ENCODE results near the gene MAZ. TPM values are rescaled to one million over a fixed set of nuclear protein-coding genes. Genes with fewer than 3 reads are reported as not detected.

The MAZ gene
- total and polyA plus RNA-seq, 2 of the 13 experiments (the other 11 are each of a cell fraction or from before 2014, with no cell fraction given) = 203 to 277 TPM

GRCh38 chr16:29819506-29819905 is 13.2 kb downstream of the MAZ start (continued):
- TF ChIP-seq PAXIP1 (CRISPR knock-in tag; conservative IDR thresholded peaks at IDR 0.05) (no peak), LCORL (IDR thresholded peaks at IDR 0.05) (no peak), LCORL (CRISPR knock-in tag; IDR thresholded peaks at IDR 0.05) (0 out of 2 replicates have a peak, but pooled peaks have one; percentile 14), FOXK1 (CRISPR knock-in tag; IDR thresholded peaks at IDR 0.05; ENCODE audit: borderline replicate concordance, low read depth) (no peak)

GRCh38 chr16:29820271-29820701 is 14.0 kb downstream of the MAZ start, which contains the start of gene MVP:
Gene MVP, plus strand, starts transcription at chr16:29820462. Its CDS starts 10,088 bp downstream, at chr16:29830550.
- H3K36me3 ChIP-seq (replicated peaks in 1 of 2; ENCODE audit: control insufficient read depth in 1 of 2, insufficient read depth in 2 of 2, low read length in 2 of 2) = peaks cover 0 to 9% of the 10 kb centered on the region in 2 experiments; a peak in 2 of 5 replicates
- WGBS (ENCODE audit: low lambda C conversion rate) = 0% methylated on average over 4 of the region's 4 CpGs
- no peaks in the 10 kb centered on the region; a peak in 2 of 5 replicates for H3K27me3 ChIP-seq (ENCODE audit: control insufficient read depth in 1 of 2, insufficient read depth in 2 of 2, low read length in 2 of 2)
- peaks cover 88% of the 10 kb centered on the region for H3K4me1 ChIP-seq (ENCODE audit: insufficient read depth, low read length)
- intact Hi-C loops (cut with micrococcal nuclease; ENCODE audit: unreplicated experiment) (no loop called here), in situ Hi-C loops (cut with HindIII; ENCODE audit: extremely low pct_ligation_motif_present, low pct_unique_long_range_greater_than_20kb) (loop anchor here (25.0 kb wide), 1 partner anchor 842 kb away; the partner anchor contains the start of genes FBRS and PRR14)
- H4K20me1 ChIP-seq (ENCODE audit: insufficient read depth, low read length) = peaks cover 5% of the 10 kb centered on the region; the same call in 1 of the 2 replicates
- peaks cover 29% of the 10 kb centered on the region for H3K79me2 ChIP-seq (ENCODE audit: insufficient read depth, low read length)
- no peak within 1 kb of the TSS for H2AFZ ChIP-seq (ENCODE audit: low read length)
- H3K27ac ChIP-seq (ENCODE audit: extremely low read length, insufficient read depth, low read length) = peak within 1 kb of the TSS; percentile 53
- POLR2A ChIA-PET = interaction anchor here (0.7 to 7.0 kb wide), 12 partner anchors 7 to 245 kb away, joined by 3 to 145 read pairs (median 8); partner anchors contain the start of genes ALDOA, ASPHD1, CDIPT and KIF22
- no TSS peak for BruUV-seq (replicated peaks)
- ATAC-seq (peak; percentile 47), DNase-seq (ENCODE audit: low spot score) (no peak), FAIRE-seq (no peak)
- peak within 1 kb of the TSS; percentile 59 to 71 (median 71) for H3K4me3 ChIP-seq (replicated peaks in 1 of 3; ENCODE audit: insufficient read depth in 1 of 3, low read depth in 2 of 3, low read length in 3 of 3)
- H3K9ac ChIP-seq (ENCODE audit: insufficient read depth, low read depth, low read length) = peak within 1 kb of the TSS; percentile 56
- peak within 1 kb of the TSS; percentile 86 for H3K4me2 ChIP-seq (ENCODE audit: low read depth, low read length)
- CTCF ChIA-PET (ENCODE audit: low intra/inter-chr PET ratio, low total read pairs) = interaction anchor here (3.3 kb wide), 1 partner anchor 28 kb away, joined by 12 read pairs; no protein-coding TSS in a partner anchor
- no peaks in the 10 kb centered on the region for H3K9me3 ChIP-seq (ENCODE audit: low read length)
- TF ChIP-seq DRAP1 (CRISPR knock-in tag; IDR thresholded peaks at IDR 0.05) (peak; percentile 65), SMAD3 (CRISPR knock-in tag; IDR thresholded peaks at IDR 0.05) (no peak), HOXA3 (CRISPR knock-in tag; IDR thresholded peaks at IDR 0.05) (0 out of 2 replicates have a peak, but pooled peaks have one; percentile 21), NR2F1 (CRISPR knock-in tag; IDR thresholded peaks at IDR 0.05) (no peak), NCOR1 (IDR thresholded peaks at IDR 0.05; ENCODE audit: borderline replicate concordance, low read length) (no peak), ZNF687 (CRISPR knock-in tag; IDR thresholded peaks at IDR 0.05) (peak; percentile 34), SAP130 (CRISPR knock-in tag; IDR thresholded peaks at IDR 0.05; ENCODE audit: low read depth) (peak; percentile 63), RXRA (CRISPR knock-in tag; IDR thresholded peaks at IDR 0.05) (peak; percentile 46; the same call in 1 of the 2 replicates)

Data from HepG2 (cell line).